Esophagus squamous epithelium (tissue), 5 donors: Measurements from ENCODE around the gene SSX2. TPM values are rescaled to one million over a fixed set of nuclear protein-coding genes. Genes with fewer than 3 reads are reported as not detected.
"Not testable (repeated sequence)": the region's sequence is repeated elsewhere in the genome, so short reads cannot be mapped to it uniquely, and the experiment has no call there.

Source experiments
- DNase-seq: peaks from one replicate; lab custom pipeline; 2025; lab: John Stamatoyannopoulos, UW
- H3K27ac ChIP-seq, 4 donors: fragments of 200-600 bp; sonication (generic); one replicate each; pipeline ENCODE4 v1.5.1; 2016 to 2019; ENCODE audit warnings: mild to moderate bottlenecking in 1 of 4
- H3K27me3 ChIP-seq, 4 donors: fragments of 200-600 bp; sonication (generic); 1 replicate in 3 of 4; 2 replicates in 1 of 4; pipeline versions ENCODE4 v1.5.1 to v1.6.0; 2017 to 2021; ENCODE audit warnings: antibody characterized with exemption in 1 of 4
- H3K36me3 ChIP-seq, 3 donors: fragments of 200-600 bp; sonication (generic); one replicate each; pipeline ENCODE4 v1.5.1; 2016 to 2019
- H3K4me1 ChIP-seq, 3 donors: fragments of 200-600 bp; sonication (generic); one replicate each; pipeline ENCODE4 v1.5.1; 2017 to 2019
- H3K4me3 ChIP-seq, 4 donors: fragments of 200-600 bp; sonication (generic); 1 replicate in 3 of 4; 2 replicates in 1 of 4; pipeline ENCODE4 v1.5.1; 2016 to 2019; ENCODE audit warnings: mild to moderate bottlenecking in 2 of 4, moderate library complexity in 1 of 4
- H3K9me3 ChIP-seq, 3 donors: fragments of 200-600 bp; sonication (generic); one replicate each; pipeline ENCODE4 v1.5.1; 2016 to 2019
- WGBS, 2 donors: methylation state at CpG; one replicate each; pipeline ENCODE4 v1.1.5; 2018; 5-methylcytosine and 5-hydroxymethylcytosine counted together
- intact Hi-C: fragments of 100-400 bp; cut with DNase I; formaldehyde crosslinking; loops from one replicate; pipeline ENCODE4 v1.15.0; 2022
- small RNA-seq, 4 donors: library from RNA; depleted of rRNA; stranded (forward); fragments of <200 nt; gene quantifications; one replicate each; pipeline ENCODE3, GENCODE V24; 2016
- total RNA-seq, 4 donors: library from RNA; depleted of rRNA; stranded (reverse); fragments of >200 nt; gene quantifications; one replicate each; pipeline ENCODE4 v1.1.0, GENCODE V29; 2016
- donor health status: DM: yes; HTN: yes; CAD: no.

The SSX2 gene
- total RNA-seq = not detected

GRCh38 chrX:52707078-52707477 is at the start of gene SSX2:
Gene SSX2 (minus strand): TSS chrX:52707178. CDS start chrX:52705749, 1,429 bp downstream.
- H3K4me3 ChIP-seq, H3K27ac ChIP-seq, H3K4me1 ChIP-seq, DNase-seq, H3K9me3 ChIP-seq, H3K36me3 ChIP-seq, intact Hi-C loops, H3K27me3 ChIP-seq: not testable (repeated sequence)
- no CpG with 5 or more reads among the region's 13 CpGs for WGBS, 2 donors

GRCh38 chrX:52750952-52751351 is 44.0 kb upstream of the SSX2 start, which contains the start of gene SSX2B:
Gene SSX2B (plus strand): TSS chrX:52751252. CDS start chrX:52752681, 1,429 bp downstream.
- H3K4me1 ChIP-seq, DNase-seq, H3K4me3 ChIP-seq, H3K9me3 ChIP-seq, H3K27me3 ChIP-seq, H3K36me3 ChIP-seq, H3K27ac ChIP-seq, intact Hi-C loops: not testable (repeated sequence)
- no CpG with 5 or more reads among the region's 13 CpGs for WGBS, 2 donors

- intact Hi-C loops, H3K4me3 ChIP-seq, H3K9me3 ChIP-seq, H3K27me3 ChIP-seq, DNase-seq, H3K4me1 ChIP-seq, H3K27ac ChIP-seq, H3K36me3 ChIP-seq: not testable (repeated sequence)
- WGBS, 2 donors = no CpG with 5 or more reads among the region's 4 CpGs
These were observed 14.9 kb downstream of the SSX2 start for GRCh38 chrX:52692034-52692433.

- H3K9me3 ChIP-seq, H3K4me1 ChIP-seq, intact Hi-C loops, H3K27me3 ChIP-seq, H3K27ac ChIP-seq, H3K36me3 ChIP-seq, DNase-seq, H3K4me3 ChIP-seq: not testable (repeated sequence)
- WGBS, 2 donors = 92% methylated on average over 2 of the region's 2 CpGs; no CpG with 5 or more reads in 1 of the 2 donors
These were observed 44.8 kb downstream of the SSX2 start for GRCh38 chrX:52662218-52662617.

- H3K27ac ChIP-seq, H3K27me3 ChIP-seq, DNase-seq, H3K4me3 ChIP-seq, H3K4me1 ChIP-seq, H3K36me3 ChIP-seq, intact Hi-C loops, H3K9me3 ChIP-seq: not testable (repeated sequence)
- WGBS, 2 donors = 78 to 82% methylated on average over 8 of the region's 8 CpGs
These were observed 51.5 kb downstream of the SSX2 start for GRCh38 chrX:52655475-52655874.

GRCh38 chrX:52654800-52655199 is 52.2 kb downstream of the SSX2 start, which contains the start of gene SSX7:
Gene SSX7 (minus strand): TSS chrX:52654900. CDS start chrX:52653472, 1,428 bp downstream.
- 88 to 97% methylated on average over 8 to 9 of the region's 9 CpGs for WGBS, 2 donors
- H3K9me3 ChIP-seq, H3K36me3 ChIP-seq, H3K27ac ChIP-seq, intact Hi-C loops, H3K27me3 ChIP-seq, DNase-seq, H3K4me1 ChIP-seq, H3K4me3 ChIP-seq: not testable (repeated sequence)

- WGBS, 2 donors = 23 to 30% methylated on average over 3 of the region's 3 CpGs
- H3K4me3 ChIP-seq, H3K36me3 ChIP-seq, H3K4me1 ChIP-seq, H3K27ac ChIP-seq, intact Hi-C loops, H3K27me3 ChIP-seq, H3K9me3 ChIP-seq, DNase-seq: not testable (repeated sequence)
These were observed 56.3 kb downstream of the SSX2 start for GRCh38 chrX:52650676-52651075.

- intact Hi-C loops, H3K36me3 ChIP-seq, H3K4me3 ChIP-seq, DNase-seq, H3K9me3 ChIP-seq, H3K27me3 ChIP-seq, H3K4me1 ChIP-seq, H3K27ac ChIP-seq: not testable (repeated sequence)
- 75 to 89% methylated on average over 7 of the region's 7 CpGs for WGBS, 2 donors
These were observed 58.0 kb downstream of the SSX2 start for GRCh38 chrX:52648956-52649355.

Small RNA genes lying within 50 kb of the gene (small RNA-seq; reads per million reads assigned to genes)
- 0 reads per million in 4 donors for gene AC244505.3
- 0 reads per million in 4 donors for gene AC244505.5
- gene AL450023.3 = 0 reads per million in 4 donors
- 0 to 0.27 (median 0) reads per million in 4 donors for gene RNA5SP504

Other genes with a start within 250 kb of the SSX2 start
- gene XAGE1A, start 211.4 kb downstream of the SSX2 start, total RNA-seq = not detected
- not detected for gene XAGE1B, start 190.1 kb downstream of the SSX2 start, total RNA-seq
- not detected for gene SSX7, start 52.3 kb downstream of the SSX2 start, total RNA-seq
- gene SSX2B, start 44.1 kb upstream of the SSX2 start, total RNA-seq = not detected
- gene SPANXN5, start 90.2 kb upstream of the SSX2 start, total RNA-seq = not detected
- not detected for gene XAGE5, start 104.1 kb upstream of the SSX2 start, total RNA-seq
- not detected for gene XAGE3, start 160.9 kb upstream of the SSX2 start, total RNA-seq
- 10 to 100 TPM in 2 of 4 donors, 1 to 10 TPM in 2; 6.2 to 23.8 (median 11.1) TPM for gene FAM156B, start 190.2 kb upstream of the SSX2 start, total RNA-seq